GM18519 (cell line): ENCODE data around the gene SEMA7A.
"Not testable (repeated sequence)": the region's sequence is repeated elsewhere in the genome, so short reads cannot be mapped to it uniquely, and the experiment has no call there.

Experiments used
- ATAC-seq: cut with Tn5 transposase; IDR thresholded peaks from one replicate; pipeline ENCODE4 v1.9.1; 2021; ENCODE audit warnings: mild to moderate bottlenecking, moderate library complexity; ENCODE audit not compliant: unreplicated experiment, low FRiP score

SEMA7A gene

DNA sequence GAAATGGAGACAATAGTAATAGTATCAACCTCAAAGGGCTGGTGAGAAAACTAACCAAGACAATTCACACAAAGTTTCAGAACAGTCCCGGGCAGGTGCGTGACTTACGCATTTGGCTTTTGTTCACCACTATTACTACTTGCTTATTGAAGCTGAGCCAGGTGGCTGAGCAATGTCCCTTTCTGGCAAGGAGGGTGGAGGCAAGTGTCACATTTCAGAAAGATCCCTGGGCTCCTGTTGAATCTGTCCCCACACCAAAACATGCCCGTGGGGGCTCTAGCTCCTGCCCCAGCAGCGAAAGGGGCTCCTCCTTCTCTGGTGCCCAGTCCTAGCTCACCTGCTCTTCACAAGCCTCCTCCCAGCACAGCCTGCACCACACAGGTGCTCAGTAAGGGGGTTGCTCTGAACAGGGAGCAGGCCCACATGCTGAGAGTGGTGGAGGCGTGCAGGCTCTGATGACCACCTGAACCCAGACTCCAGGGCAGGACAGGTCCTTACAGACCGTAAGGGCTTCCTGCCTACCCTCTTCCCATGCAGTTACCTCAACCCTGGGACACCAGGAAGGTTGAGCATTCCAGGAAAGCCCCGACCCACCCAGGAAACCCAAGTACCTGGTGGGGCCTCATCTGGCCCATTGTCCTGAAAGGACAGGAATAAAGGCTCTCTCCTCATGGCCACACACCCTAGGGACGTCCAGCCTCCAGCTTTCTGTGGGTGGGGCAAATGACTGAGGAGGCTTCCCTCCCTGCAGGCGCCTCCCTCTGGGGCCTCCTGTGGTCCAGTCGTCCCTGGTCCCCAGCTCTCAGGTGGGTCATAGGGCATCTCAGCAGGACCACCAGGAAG, 32.6 kb downstream of the SEMA7A start:
- no peak for ATAC-seq

DNA sequence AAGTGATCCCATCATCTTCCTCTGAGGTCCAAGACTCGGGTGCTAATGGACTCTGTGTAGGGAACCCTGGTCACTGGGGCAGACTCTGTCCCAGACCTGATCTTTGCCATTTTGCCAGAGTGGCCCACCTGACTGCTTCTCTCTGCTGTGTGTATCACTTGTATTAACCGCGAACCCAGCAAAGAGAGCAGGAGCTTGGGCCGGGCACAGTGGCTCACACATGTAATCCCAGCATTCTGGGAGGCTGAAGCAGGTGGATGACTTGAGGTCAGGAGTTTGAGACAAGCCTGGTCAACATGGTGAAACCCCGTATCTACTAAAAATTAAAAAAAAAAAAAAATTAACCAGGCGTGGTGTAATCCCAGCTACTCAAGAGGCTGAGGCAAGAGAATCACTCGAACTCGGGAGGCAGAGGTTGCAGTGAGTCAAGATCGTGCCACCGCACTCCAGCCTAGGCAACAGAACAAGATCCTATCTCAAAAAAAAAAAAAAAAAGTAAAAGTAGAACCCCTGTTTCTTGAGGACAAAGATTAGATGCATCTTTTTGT, 33.4 kb downstream of the SEMA7A start:
- no peak for ATAC-seq

DNA sequence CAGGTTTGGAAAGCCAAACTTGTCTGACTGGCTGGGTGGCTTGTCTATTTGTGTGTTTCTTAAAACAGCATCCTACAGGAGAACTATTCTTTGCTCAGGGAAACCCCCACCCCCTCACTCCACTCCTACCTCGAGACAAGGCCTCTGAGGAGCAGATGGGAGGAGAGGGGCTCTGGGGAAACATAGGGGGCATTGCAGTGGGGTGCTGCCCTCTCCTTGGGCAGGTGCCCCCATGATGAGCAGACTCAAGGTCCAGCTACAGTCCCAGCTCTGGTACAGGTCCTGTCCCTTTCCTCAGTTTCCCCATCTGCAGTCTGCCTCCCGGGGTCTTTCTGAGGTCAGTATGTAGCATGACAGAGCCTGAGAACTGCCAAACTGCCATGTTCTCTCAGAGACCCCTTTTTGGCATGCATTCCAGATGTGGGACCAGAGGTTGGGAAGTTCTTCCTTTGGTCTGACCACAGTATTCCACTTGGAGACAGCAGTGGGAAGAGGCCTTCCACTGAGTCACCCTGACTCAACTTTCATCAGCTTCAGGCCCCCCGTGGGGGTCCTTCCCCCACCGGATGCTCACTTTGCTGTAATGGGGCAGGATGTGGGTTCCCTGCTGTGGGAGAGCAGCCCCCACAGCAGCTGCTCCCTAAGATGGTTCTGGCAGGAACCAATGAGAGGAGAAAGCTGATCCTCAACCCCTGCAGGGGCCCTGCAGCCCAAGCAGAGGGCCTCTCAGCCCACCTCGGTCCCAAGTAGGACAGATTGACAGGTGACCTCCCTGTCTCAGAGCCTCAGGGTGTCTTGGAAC, 34.0 kb downstream of the SEMA7A start:
- no peak for ATAC-seq

DNA sequence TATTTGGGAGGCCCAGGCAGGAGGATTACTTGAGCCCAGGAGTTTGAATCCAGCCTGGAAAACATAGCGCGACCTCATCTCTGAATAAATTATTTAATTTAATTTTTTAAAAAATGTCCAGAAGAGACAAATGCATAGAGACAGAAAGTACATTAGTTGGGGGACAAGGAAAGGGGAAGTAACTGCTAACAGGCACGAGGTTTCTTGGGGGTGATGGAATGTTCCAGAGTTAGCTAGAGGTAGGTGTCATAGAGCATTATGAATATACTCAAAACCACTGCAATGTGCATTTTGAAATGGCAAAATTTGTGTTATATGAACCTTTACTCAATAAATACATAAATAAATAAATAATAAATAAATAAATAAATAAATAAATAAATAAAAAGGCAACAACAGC, 34.7 kb downstream of the SEMA7A start:
- no peak for ATAC-seq

- no peak for ATAC-seq
These were observed 35.6 kb downstream of the SEMA7A start for GRCh38 chr15:74398183-74398582.

DNA sequence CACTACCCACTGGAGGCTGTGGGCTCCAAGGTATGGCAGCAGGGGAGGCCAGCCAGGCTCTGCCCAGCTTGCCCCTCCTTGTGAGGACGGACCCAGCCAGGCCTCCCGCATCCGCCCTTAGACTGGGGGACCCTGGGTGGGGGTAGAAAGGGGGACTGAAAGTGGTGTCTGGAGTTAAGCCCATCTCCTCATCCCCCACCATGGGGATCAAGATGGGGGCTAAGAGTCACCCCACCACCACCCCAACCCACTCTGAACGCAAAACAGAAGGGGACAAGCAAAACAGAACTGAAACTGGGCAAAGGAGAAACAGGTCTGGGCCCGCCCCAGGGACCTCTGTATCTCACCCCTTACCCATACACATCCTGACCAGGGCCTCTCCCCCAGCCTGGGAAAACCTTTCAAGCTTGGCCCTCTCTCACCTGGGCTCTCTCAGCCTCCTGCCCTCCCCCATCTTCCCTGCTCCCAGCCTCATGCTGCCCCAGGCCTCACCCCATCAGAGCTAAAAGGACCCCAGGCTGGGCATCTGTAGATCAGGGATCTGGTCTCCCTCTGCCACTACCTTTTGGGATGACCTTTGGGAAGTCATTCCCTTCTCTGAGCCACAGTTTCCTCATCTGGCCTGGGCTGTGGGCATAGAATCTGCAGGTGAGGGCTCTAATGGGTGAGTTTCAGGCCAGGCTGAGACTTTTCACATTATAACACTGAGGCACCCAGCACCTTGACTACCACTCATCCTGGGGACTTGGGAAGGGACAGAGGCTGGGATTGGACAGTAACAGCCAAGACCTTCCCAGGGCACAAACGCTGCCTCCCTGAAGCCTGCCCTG, 36.3 kb downstream of the SEMA7A start:
- ATAC-seq, result no peak

GRCh38 chr15:74396445-74397238, 37.1 kb downstream of the SEMA7A start:
- ATAC-seq, result no peak

- no peak for ATAC-seq
These were observed 37.7 kb downstream of the SEMA7A start for GRCh38 chr15:74396146-74396438.

GRCh38 chr15:74395319-74396145, 38.2 kb downstream of the SEMA7A start:
- ATAC-seq, result no peak

DNA sequence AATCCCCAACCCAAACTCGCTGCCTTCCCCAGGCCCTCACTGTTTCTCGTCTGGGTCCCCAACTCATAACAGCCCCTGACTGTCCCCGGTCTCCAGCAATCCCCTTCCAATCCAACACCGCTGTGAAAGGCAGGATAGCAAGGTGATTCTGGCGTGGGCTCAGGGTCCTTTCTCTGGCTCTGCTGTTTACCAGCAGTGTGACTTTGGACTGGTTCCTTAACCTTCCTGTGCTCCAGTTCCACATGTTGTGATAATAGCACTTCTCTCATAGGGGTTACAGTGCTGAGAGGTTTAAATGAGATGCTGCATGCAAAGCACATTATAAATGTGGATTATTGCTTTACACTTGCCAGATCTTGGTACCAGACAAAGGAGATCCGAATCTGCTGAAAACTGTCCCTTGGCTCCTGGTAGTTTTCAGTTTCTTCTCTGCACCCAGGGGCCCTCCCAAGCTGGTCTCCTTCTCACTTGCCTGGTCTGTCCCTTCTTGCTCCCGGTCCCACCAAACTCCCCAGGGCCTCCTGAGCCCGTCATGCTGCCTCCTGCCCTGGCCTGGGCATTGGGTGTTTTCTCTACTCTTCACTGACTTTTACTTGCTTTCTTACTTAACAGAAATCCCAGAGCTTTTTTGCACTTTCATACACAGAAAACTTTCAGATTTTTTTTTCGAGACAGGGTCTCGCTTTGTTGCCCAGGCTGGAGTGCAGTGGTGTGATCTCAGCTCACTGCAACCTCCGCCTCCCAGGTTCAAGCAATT, 39.5 kb downstream of the SEMA7A start:
- no peak for ATAC-seq

GRCh38 chr15:74393423-74393822, 40.3 kb downstream of the SEMA7A start:
- no peak for ATAC-seq

DNA sequence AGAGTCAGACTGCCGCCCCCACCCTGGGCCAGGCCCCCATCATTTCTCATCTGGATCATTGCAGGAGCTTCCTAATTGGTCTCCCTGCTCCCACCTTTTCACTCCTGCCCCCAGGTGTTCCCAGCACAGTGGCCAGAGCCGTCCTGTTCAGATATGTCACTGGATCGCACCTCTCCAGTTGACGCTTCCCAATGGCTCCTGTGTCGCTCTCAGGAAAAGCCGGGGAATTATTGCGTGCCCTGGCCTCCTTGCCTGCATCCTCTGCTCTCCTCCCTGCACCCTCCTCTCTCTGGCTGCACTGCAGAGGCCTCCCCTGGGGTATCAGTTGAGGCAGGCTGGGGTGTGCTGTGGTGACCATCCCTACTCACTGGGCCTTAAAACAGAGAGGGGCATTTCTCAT, 40.9 kb downstream of the SEMA7A start:
- no peak for ATAC-seq

DNA sequence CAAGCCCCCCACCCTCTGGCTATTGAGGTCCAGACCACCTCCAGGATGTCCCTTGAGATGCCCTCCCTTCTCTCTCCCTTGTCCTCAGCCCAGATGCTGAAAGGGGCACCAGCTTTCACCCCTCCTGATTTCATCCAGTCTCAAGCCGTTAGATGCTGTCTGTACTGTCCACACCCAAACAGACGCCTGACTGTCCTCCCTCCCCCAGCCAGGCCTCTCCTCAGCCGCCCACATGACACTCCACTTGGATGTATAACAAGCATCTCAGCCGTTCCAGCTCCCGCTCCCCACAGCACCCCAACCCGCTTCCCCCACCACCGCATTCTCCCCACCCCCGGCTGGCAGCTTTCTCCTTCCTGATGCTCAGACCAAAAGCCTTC, 41.3 kb downstream of the SEMA7A start:
- no peak for ATAC-seq

DNA sequence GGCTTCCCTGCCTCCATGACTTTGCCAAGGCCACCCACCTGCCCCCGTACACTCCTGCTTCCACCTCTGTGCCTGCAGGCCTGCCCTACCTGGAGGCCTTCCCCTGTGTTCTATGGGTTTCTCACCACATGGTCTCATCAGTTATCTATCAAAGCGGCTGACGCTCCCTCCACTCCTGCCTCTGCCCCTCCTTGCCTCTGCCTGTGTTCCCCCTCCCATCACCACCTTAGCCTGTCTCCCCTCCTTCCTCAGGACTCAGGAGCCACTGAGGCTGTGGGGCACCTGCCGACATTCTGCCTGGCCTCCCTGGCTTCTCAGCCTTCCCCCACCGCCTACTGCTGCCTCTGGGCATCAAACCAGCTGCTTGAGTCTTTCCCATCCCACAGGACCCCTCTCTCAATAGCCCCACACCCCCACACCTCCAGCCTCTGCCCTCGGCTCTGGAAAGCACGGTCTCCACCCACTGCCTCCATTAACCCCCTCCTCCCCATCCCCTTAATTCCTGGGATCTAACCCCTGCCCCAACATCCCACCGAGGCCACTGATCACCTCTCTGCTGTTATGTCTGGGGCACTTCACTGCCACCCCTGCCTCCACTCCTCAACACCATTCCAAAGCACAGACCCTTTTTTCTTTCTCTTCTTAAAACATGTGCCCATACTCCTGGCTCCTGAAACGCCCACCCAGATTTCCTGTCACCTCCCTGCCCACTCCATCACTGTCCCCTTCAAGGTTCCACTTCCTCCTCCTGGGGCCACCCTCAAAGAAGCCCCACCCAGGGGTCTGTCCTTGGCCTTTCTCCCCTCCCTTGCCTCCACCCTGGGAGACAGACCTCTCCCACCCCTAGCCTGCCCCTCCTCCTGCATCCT, 41.9 kb downstream of the SEMA7A start:
- ATAC-seq, result no peak

DNA sequence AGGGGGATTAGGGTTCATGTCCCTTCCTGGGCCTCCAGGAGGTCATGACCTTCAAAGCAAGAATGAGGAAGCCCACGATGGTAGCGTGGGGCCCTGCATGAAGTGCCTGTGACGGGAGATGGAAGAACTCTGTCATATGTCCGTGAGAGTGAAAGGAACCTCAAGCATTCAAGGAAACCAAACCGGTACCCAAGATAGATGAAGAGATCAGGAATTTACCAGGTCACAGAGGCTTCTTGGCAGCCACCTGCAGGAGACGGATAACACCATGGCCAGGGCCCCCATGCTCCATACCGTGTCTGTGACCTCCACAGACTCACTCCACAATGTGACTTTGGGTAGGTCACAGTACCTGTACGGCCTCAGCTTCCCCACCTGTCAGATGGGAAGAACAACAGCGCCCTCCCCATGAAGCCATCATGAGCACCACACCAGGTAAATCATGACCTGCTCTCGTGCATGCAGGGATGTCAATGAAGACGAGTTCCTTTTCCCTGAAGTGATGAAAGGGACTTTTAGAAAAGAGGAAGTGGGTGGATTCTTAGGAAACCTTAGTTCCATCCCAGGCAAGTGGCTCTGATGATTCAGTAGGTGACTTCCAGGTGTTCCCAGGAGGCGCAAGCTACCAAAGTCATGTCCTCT, 43.0 kb downstream of the SEMA7A start:
- ATAC-seq, result no peak

GRCh38 chr15:74390049-74390646, 43.6 kb downstream of the SEMA7A start:
- ATAC-seq, result not testable (repeated sequence)
